ENCODE data around the gene CLEC5A. TPM values are rescaled to one million over a fixed set of nuclear protein-coding genes. Genes with fewer than 3 reads are reported as not detected.
"Not testable (repeated sequence)": the region's sequence is repeated elsewhere in the genome, so short reads cannot be mapped to it uniquely, and the experiment has no call there.

CLEC5A gene
- total and polyA plus RNA-seq, 2 of the 8 experiments (the other 6 are each of a cell fraction or from before 2014, with no cell fraction given): not detected

GRCh38 chr7:141906285-141906684, 40.5 kb downstream of the CLEC5A start (continued):
- no peak for TF ChIP-seq GABPA (IDR thresholded peaks at IDR 0.05; ENCODE audit: borderline replicate concordance, insufficient read depth, low read length)
- TF ChIP-seq RAD21 (IDR thresholded peaks at IDR 0.05 in 1 of 2, conservative IDR thresholded peaks at IDR 0.05 in 1 of 2; ENCODE audit: low read depth in 2 of 2, low read length in 2 of 2): no peak
- TF ChIP-seq ATF3 (IDR thresholded peaks at IDR 0.05; ENCODE audit: insufficient read depth, low read depth, low read length): no peak
- TF ChIP-seq EGR1 (IDR thresholded peaks at IDR 0.05; ENCODE audit: borderline replicate concordance, low read depth, low read length): no peak
- TF ChIP-seq NRF1 (IDR thresholded peaks at IDR 0.05; ENCODE audit: low read depth, low read length): no peak
- no peak for TF ChIP-seq MAFK (IDR thresholded peaks at IDR 0.05; ENCODE audit: low read depth, low read length)

GRCh38 chr7:141899366-141899765, 47.4 kb downstream of the CLEC5A start:
- H3K23ac ChIP-seq (ENCODE audit: insufficient read length); H2AFZ ChIP-seq (ENCODE audit: low read length); H3K4ac ChIP-seq (replicated peaks; ENCODE audit: insufficient read length, low read depth, low read length); FAIRE-seq; POLR2A ChIA-PET (ENCODE audit: partially characterized antibody); H2BK15ac ChIP-seq (ENCODE audit: low read length); H2BK5ac ChIP-seq (ENCODE audit: low read depth, low read length); H3K18ac ChIP-seq (ENCODE audit: extremely low read depth, low read length); H2AK5ac ChIP-seq (ENCODE audit: low read depth, low read length); H3K14ac ChIP-seq (ENCODE audit: insufficient read length); H3K56ac ChIP-seq (replicated peaks; ENCODE audit: insufficient read length, low read depth, low read length); H4K91ac ChIP-seq (replicated peaks; ENCODE audit: insufficient read length, low read length); DNase-seq (ENCODE audit: low read depth in 1 of 2, low spot score in 2 of 2); H2BK20ac ChIP-seq (ENCODE audit: low read length); H4K8ac ChIP-seq (ENCODE audit: extremely low read depth, insufficient read depth, low read length); H3K4me1 ChIP-seq (replicated peaks in 1 of 4; ENCODE audit: control insufficient read depth in 3 of 4, insufficient read depth in 4 of 4, low read length in 3 of 4); H3K9ac ChIP-seq (replicated peaks in 1 of 4; ENCODE audit: extremely low read depth in 1 of 4, low read depth in 3 of 4, low read length in 3 of 4); H3K79me1 ChIP-seq (ENCODE audit: low read depth, low read length); H2BK120ac ChIP-seq (replicated peaks; ENCODE audit: low read depth, low read length); H3K36me3 ChIP-seq (ENCODE audit: control insufficient read depth in 2 of 4, insufficient read depth in 4 of 4, low read length in 3 of 4); H3K27me3 ChIP-seq (replicated peaks in 1 of 4; ENCODE audit: control insufficient read depth in 3 of 4, extremely low read depth in 1 of 4, insufficient read depth in 3 of 4, low read length in 3 of 4); H3K9me3 ChIP-seq (ENCODE audit: insufficient read depth in 2 of 2, low read depth in 1 of 2, low read length in 1 of 2); H3K27ac ChIP-seq (ENCODE audit: low read depth, low read length); H4K5ac ChIP-seq (ENCODE audit: insufficient read length, low read depth, low read length); CTCF ChIA-PET (ENCODE audit: partially characterized antibody); H4K20me1 ChIP-seq (replicated peaks in 1 of 2; ENCODE audit: control insufficient read depth in 1 of 2, insufficient read depth in 2 of 2, low read length in 2 of 2); H3K4me2 ChIP-seq (ENCODE audit: insufficient read depth in 1 of 2, low read depth in 2 of 2, low read length in 2 of 2); H2BK12ac ChIP-seq (ENCODE audit: low read depth, low read length); H3K4me3 ChIP-seq (ENCODE audit: extremely low read depth in 1 of 4, insufficient read depth in 2 of 4, low read depth in 3 of 4, low read length in 4 of 4); H3K23me2 ChIP-seq (ENCODE audit: low read depth, low read length); H3K79me2 ChIP-seq (ENCODE audit: control insufficient read depth in 1 of 2, insufficient read depth in 2 of 2, low read length in 2 of 2): not testable (repeated sequence)
- 93% methylated on average over 3 of the region's 3 CpGs; no CpG with 5 or more reads in 1 of the 2 experiments for WGBS, 2 experiments (ENCODE audit: extremely low coverage in 1 of 2, insufficient coverage in 1 of 2, insufficient read length in 1 of 2, insufficient replicate concordance in 2 of 2, low coverage in 1 of 2, low lambda C conversion rate in 2 of 2, missing lambda C conversion rate in 1 of 2)
